IPS-NIHi7 (cell line): Measurements from ENCODE around the gene PARP2.
"Not testable (repeated sequence)": the region's sequence is repeated elsewhere in the genome, so short reads cannot be mapped to it uniquely, and the experiment has no call there.

ENCODE experiments used
- DNase-seq: peaks from one replicate; pipeline ENCODE4 v3.0.0; 2012; ENCODE audit warnings: mixed read lengths; ENCODE audit errors: extremely low spot score

PARP2 gene, protein sequence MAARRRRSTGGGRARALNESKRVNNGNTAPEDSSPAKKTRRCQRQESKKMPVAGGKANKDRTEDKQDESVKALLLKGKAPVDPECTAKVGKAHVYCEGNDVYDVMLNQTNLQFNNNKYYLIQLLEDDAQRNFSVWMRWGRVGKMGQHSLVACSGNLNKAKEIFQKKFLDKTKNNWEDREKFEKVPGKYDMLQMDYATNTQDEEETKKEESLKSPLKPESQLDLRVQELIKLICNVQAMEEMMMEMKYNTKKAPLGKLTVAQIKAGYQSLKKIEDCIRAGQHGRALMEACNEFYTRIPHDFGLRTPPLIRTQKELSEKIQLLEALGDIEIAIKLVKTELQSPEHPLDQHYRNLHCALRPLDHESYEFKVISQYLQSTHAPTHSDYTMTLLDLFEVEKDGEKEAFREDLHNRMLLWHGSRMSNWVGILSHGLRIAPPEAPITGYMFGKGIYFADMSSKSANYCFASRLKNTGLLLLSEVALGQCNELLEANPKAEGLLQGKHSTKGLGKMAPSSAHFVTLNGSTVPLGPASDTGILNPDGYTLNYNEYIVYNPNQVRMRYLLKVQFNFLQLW

DNA sequence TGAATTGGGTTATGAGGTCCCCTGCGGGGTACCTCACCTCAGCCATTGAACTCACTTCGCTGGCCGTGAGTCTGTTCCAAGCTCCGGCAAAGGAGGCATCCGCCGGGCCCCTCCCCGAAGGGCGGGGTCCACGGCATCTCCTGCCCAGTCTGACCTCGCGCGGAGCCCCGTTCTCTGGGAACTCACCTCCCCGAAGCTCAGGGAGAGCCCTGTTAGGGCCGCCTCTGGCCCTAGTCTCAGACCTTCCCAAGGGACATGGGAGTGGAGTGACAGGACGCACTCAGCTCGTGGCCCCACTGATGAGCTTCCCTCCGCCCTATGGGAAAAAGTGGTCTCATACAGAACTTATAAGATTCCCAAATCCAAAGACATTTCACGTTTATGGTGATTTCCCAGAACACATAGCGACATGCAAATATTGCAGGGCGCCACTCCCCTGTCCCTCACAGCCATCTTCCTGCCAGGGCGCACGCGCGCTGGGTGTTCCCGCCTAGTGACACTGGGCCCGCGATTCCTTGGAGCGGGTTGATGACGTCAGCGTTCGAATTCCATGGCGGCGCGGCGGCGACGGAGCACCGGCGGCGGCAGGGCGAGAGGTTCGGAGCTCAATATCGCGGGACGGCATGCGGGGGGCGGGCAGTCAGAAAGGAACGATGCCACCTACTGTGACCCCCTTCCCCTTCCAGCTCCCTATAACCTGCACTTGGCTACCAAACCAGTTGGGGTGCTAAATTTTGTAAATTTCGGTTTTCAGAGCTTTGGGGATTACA, at the start of gene PARP2:
Gene PARP2, plus strand, starts transcription at position 544 of the 770 bp plus-strand sequence. Its CDS starts 7 bp downstream, at position 551.
- peak; percentile 96 for DNase-seq

DNA sequence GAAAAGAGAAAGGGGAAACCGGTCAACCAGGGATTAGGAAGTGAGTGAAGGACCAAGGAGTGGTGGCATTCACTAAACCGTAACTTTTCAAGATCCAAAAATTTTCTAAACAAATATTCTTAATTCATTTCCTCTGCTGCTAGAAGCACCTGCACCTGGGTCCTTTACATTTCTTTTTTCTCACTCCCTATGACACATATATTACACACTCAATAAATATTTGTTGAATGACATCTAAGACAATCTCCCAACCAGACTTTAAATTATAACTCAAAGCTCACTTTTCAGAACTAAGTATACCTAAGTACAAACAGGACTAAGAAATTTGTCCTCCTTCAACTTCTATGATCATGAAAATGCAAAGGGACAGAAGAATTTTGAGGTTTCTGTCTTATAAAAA, 48.8 kb upstream of the PARP2 start:
- no peak for DNase-seq

DNA sequence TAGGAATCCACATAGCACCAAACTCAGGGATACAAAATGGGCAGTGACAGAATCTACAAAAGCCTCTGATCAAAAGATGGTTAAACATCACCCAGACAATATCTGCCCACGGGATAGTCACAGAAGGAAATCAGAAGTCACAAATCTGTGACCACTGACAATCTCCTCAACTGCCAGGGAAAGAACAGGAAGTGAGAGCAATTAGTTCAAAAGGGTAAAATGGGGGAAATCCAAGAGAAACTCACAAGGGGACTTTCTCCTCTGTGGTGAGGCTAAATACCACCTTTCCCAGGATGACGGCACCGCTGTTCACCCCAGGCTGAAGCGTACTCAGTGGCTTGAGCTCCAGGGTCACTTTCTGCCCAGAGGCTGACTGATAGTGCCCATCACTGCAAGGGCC, 48.4 kb upstream of the PARP2 start:
- no peak for DNase-seq

DNA sequence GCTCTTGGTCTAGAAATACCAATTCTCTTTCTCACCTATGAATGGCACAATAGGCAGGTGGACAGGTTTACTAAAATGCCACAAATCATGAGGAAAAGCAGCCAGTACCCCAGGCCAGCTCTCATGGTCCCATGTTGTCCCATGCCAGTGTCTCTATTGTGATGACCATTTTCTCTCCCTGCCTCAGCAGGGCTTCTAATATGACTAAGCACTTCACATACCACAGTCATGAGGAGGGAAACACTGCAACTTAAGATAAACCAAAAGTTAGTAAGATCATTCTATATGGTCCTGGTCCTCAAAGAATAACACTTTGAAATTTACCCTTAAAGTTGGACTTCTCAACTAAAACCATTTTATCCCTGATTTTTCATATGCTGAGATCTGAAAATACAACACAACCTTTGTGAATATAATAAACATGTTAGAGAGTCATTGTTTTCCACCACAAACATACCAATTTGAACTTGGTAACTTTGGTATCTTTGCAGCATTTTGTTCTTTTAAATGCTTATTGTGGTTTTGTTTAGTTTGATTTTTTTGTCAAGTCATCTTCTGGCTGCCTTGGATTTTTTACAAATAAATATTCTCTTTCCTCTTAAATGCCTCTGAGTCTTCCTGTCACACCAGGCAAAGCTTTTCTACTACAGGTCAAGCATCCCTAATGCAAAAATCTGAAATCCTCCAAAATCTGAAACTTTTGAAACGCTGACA, 41.2 kb upstream of the PARP2 start:
- no peak for DNase-seq

DNA sequence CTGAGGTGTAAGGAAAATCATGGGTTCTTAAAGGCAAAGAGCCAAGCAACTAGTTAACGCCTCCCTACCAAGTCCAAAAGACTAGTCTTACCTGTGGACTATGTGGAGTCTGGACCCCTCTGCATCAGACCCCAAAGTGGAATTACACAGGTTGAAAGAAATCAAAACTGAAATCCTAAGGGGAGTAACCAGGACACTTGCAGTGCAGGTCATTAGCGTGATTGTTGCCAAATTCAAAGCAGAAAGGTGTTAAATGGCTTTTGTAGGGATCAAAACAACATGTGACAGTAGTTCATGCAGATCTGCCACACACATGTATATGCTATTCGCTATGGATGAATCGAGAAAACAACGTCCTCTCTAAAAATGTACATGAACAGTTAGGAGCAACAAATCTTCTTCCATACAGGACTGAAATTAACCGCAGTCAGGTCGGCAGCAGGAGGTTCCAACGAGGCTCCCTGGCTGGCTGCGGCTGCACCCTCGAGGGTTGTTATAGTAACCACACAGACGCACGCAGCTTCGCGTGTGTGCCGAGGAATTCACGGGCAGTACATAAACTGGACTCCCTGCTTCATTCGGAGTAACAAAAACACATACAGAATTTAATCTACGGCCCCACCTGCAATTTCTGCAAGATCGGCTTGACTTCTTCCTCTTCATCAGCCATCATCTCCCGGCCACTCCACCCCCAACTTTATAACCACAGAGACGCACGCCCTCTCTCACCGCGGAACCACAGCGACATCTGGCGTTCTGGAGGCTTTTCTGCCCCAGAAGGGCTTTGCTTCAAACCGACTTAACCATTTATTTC, 38.0 kb upstream of the PARP2 start, which contains the start of gene TTC5:
Gene TTC5, minus strand, starts transcription at position 687 of the 814 bp plus-strand sequence. Its CDS starts 14 bp downstream, at position 673.
- peak; percentile 84 for DNase-seq

DNA sequence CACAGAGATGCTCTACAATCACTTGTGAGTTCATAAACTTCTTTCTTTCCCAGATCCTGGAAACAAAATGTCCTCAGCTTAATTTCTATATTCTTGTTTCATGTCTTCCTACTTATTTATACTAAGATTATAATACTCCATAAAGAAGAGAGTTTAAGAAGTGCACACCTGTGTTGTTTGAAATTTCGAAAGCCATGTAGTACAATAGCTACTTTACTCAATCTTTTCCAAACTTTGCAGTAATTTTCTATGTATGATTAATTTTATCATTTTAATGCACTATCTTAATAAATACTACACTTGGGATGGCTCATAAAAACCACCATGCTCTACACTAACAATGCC, 37.4 kb upstream of the PARP2 start:
- DNase-seq: no peak

DNA sequence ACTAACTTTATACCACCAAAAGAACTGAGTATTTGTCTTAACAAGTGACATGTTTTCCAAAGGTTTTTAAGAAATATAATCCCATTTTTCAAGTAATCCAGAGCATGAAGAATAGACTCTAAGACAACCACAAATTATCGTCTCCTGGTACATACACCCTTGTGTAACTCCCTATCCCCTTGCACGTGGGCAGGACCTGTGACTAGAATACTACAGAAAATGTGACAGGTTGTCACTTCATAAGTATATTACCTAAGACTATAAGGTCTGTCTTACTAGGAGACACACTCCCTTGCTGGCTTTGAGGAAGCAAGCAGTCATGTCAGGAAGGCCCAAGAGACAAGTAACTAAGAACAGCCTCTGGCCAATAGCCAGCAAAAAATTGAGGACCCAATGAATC, 29.4 kb upstream of the PARP2 start:
- DNase-seq: no peak

DNA sequence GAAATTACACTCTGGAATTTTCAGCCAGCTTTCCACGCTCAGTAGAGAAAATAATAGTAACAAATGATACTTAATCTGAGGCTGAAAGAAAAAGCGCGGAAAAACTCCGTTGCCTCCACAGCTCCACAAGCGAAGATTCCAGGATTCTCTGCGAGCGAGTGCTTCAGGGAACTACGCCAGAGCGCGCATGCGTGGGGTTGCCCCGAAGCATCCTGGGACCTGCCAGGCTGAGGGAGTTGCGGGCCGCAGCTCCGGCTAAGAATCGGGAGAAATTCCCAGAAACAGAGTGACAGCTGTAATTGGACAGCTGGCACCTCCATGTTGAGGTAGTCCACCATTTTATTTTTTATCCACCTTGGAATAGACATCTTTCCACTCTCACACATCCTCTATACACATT, 25.7 kb upstream of the PARP2 start:
- DNase-seq: no peak

DNA sequence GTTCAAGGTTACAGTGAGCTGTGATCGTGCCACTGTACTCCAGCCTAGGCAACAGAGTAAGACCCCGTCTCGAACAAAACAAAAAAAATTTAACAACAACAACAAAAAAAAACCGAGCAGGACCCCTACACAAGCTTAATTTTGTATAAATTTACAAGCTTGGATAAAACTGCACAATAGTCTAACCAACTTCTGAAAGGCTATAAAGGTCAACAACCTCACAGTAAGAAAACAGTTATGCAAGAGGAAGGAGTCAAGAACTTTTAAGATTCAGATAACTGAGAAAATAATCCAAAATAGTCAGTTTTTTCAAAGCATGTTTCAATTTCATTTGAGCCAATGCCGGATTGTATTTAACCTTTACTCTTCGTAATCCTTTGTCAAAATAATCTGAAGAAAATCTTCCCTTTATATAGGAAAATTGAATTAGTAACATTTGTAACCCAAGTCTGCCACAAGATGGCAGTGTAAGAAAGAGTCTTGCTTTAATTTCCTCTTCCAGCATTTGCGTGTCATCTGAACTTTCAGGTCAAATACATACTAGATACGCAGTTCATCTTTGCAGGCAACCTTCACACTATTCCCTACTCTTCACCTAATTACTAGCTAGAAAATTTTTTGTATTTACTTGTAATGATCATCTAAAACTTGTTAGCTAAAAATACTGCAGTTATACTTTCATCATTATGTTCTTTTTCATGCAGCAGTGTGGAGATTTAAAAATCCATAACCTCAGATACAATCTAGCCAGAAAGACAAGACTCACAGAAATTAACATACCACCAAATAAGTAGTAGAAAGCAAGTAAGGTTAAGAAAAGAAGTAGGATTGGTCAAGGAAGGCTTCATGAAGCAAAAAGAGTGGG, 16.2 kb upstream of the PARP2 start:
- peak; percentile 32 for DNase-seq

DNA sequence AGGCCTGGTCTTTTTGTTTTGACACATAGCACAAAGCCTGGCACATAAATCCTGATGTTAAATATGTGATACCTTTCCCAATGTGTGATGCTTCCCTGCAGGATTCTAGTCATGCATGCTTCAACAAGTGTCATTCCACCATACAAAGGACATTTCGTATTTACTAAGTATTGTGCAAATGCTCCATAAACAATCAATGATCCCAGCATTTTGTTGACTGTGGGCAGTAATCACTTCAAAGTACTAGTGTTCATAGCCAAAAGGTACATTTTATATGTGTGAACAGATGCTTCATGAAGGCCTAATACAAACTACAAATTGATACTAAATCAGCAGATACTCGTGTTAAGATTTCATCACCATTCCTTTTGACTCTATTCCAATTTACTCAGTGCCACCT, 14.7 kb upstream of the PARP2 start:
- DNase-seq: no peak

DNA sequence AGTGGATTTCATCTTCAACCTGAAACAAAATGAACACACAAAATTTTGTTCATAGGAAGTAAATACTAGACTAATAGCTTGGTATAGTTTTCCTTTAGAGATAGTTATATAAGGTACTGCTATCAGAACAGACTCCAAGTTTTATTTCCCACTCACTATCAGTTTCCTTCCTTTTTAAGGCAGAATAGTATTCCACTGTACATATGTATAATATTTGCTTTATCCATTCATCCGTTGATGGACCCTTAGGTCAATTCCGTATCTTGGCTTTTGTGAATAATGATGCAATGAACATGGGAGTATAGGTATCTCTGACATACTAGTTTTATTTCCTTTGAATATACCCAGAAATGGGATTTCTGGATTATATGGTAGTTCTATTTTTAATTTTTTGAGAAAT, 14.1 kb upstream of the PARP2 start:
- no peak for DNase-seq

DNA sequence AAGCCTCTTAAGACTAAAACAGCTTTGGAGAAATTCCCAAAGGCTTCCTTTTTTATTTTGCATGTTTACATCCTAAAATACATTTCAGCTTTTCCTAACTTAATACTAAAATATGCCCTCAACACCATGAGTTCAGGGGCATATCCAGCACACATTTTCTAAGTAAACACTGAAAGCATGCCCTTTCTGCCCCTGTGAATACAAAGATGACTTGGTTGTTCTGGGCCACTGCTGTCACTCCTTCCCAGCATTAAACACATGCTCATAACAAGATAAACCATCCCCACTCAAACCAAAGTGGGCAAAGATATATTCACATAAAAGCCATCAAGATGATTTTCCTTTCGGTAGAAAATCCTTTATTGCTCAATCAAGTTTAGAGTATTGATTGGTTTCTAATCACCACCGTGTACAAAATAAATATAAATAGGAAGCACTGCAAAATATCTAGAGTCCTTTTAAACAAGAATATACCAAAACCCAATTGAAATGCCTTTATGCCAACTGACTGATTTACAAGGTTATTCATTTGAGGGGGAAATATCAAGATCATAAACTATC, 12.3 kb upstream of the PARP2 start:
- DNase-seq: no peak

DNA sequence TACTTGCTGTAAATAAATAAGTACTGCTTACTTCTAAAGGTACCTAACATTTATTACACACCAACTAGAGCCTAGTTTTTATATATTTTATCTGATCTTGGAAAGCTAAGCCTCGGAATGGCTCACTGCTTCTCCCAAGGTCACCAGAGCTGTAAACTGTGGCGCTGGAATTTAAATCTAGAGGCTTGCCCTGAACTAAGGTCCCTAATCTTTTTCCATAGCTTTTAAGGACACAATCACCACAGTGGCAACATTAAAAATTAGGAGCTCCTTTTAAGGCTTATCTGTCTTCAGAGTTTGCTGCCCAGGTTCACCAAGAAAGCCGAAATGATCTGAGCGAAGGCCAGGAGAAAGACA, 11.0 kb upstream of the PARP2 start:
- no peak for DNase-seq

DNA sequence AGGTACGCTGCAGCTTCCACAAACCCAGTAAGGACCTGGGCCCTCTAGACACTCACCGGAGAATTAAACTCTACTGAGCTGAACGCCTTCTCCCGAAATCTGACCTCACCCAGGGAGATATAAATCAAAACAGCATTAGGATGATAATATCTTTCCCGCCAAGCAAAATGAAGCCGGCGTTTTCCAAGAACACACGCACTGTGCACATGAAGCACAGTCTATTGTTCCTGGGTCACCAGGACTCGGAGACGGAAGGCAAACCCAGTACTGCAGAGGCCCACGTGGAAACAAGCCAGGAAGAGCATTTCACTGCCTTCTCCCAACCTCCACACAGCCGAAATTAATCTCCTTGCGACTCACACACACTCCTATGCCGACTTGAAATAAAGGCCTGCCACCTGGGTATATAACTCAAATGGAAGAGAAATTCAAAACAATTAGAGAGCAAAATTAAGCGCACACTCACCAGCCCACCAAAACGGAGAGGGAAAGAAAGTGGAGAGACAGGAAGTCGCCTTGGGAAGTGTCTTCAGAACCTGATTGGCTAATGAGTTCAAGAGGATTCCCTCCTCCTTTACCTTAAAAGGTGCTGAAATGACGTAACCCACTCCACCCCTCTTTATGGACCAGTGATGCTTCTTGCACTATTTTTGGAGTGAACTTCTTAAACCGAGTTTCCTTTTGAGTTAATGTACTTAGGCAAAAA, 10.5 kb upstream of the PARP2 start, which contains the start of gene CCNB1IP1:
Gene CCNB1IP1, minus strand, starts transcription at position 492 of the 706 bp plus-strand sequence. CDS start 16,756 bp downstream, outside the sequence.
- peak; percentile 89 for DNase-seq

DNA sequence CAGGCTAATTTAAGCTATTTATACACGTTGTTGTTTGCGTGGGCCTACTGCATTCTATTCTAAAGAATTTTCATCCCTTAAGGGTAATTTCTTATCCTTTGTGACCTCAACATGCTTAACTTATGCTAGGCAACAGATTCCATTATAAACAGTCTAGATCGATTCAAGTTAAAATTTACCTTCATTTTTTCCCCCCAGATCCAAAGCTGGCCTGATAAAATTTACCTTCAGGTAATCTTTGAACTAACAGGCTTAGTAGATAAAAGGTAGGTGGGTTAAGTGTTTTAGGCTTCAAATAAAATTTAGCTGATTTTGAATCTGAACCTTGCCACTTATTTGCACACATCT, 10.0 kb upstream of the PARP2 start:
- no peak for DNase-seq

DNA sequence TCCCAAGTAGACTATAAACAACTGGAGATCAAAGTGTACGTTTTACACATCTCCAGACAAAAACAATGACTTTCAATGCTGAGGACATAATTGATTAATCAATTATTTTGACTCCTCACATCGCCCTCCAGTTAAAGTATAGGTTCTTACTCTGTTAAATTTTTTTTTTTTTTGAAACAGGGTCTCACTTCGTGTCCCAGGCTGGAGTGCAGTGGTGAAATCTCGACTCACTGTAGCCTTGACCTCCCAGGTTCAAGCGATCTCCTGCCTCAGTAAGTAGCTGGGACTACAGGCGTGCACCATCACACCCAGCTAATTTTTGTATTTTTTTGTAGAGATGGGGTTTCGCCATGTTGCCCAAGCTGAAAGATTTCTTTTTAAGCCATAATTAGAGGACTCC, 9.4 kb upstream of the PARP2 start:
- no peak for DNase-seq

DNA sequence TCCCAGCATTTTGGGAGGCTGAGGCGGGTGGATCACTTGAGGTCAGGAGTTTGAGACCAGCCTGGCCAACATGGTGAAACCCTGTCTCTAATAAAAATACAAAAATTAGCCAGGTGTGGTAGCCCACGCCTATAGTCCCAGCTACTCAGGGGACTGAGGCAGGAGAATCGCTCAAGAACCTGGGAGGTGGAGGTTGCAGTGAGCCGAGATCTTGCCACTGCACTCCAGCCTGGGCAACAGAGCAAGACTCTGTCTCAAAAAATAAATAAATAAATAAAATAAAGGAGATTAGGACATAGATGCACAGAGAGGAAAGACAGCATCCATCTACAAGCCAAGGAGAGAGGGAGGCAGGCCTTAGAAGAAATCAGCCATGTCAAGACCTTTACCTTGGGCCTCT, 2.4 kb upstream of the PARP2 start:
- DNase-seq: not testable (repeated sequence)

DNA sequence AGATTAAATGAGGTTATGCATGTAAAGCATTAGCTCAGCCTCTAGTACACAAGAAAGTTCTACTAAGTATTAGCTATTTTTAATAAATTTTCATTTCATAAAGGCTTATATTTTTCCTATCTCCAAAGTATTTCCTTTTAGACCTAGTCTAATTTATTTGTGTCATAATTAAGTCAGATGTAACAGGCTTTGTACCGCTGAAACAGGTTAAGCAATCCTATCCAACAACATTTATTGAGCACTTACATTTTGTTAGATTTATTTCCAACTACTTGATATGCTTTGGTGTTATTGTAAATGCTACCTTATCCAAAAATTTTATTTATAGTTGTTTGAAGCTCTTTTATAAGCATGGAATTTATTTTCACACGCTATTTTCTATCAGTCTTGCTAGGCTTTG, 1.8 kb upstream of the PARP2 start:
- DNase-seq: no peak

DNA sequence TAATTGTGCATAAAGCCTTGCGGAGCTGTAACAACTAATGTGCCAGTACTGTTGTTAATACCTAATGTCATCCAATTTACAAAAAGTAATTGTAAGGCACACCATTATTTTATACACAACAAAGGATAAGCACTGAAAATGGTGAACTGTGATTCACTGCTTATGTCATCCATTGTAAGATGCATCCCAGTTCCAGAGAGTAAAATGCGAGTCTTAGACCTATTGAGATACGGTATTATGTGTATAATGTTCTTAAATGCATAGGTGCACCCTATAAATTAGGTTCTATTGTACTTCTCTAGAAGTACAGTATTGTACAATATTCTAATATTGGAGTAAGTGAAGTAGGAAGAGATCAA, 406 bp downstream of the PARP2 start:
- DNase-seq: no peak
